Measurements from ENCODE around the gene ZBTB7C. TPM values are rescaled to one million over a fixed set of nuclear protein-coding genes. Genes with fewer than 3 reads are reported as not detected.

The ZBTB7C gene
- total RNA-seq, 1 donor from 2014 or later, result 2.6 TPM

- DNase-seq (no peak), ATAC-seq (ENCODE audit: poor library complexity) (no peak)
- intact Hi-C loops (cut with DNase I), result no loop called here
Observed at GRCh38 chr18:48053881-48054816, 355.0 kb downstream of the ZBTB7C start.

GRCh38 chr18:48052842-48053241 lies 356.3 kb downstream of the ZBTB7C start:
- DNase-seq (no peak), ATAC-seq (ENCODE audit: poor library complexity) (no peak)
- intact Hi-C loops (cut with DNase I), result no loop called here

DNA sequence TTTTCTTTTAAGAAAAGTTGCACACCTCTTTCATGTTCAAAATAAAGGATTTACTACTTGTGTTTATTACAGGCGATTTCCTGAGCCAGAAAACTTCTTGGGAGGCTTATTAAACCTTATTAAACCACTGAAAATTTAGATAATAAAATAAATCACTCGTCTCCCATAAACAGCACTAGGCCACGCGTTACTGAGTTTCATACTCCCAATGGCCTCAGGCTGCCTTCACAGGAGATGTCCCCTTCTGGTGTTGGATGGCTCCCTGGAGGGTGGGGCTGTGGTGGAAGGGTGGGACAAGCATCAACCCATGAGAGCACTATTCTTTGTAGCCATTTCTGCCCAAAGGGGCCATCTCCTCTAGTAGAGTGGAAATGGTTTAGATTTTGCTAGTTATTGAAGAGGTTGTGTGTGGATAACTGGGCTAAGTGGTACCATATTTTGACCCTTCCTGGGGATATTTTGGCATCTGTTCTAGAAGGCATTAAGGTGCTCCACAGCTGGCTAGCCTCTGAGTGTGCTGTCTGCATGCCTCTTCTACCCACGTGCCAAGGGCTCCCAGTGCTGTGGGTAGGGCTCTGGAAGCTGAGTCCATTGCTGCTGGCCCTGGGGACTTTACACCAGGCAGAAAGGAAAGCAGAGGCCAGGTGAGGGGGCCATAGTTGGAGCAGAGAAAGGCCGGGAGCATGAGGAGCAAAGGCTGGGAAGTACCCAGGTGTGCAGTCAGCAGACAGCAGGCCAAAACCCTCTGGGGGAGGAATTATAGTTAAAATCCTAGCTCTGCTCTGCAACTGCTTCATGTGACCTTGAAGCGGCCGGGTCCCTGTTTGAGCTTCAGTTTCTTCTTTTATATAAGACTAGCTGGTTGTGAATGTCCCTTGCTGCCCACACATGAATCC lies 357.0 kb downstream of the ZBTB7C start:
- ATAC-seq (ENCODE audit: poor library complexity), result no peak
- intact Hi-C loops (cut with DNase I), result no loop called here

GRCh38 chr18:48050176-48050575 lies 359.0 kb downstream of the ZBTB7C start:
- intact Hi-C loops (cut with DNase I), result no loop called here
- DNase-seq (no peak), ATAC-seq (ENCODE audit: poor library complexity) (no peak)

More for the DNA sequence above, 357.0 kb downstream of the ZBTB7C start:
- DNase-seq, result no peak

GRCh38 chr18:48049757-48050156 lies 359.4 kb downstream of the ZBTB7C start:
- intact Hi-C loops (cut with DNase I), result no loop called here
- no peak for ATAC-seq (ENCODE audit: poor library complexity)
- DNase-seq, result peak; percentile 40

DNA sequence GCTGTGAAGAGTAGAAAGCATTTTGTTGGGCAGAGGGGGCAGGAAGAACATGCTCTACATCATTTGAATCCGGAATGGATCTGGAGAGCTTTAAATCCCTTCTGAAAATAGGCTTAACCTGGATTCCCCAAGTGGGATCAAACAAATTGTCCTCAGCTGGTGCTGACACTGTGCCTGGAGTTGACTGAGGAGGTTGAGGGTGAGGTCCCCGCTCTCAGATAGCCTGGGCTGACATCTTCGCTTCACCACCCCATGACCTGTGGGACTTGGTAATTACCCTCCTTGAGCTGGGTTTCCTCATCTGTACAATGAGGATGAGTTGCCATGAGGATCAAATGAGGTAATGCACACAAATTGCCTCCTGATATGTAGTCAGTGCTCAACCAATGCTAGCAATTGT lies 360.9 kb downstream of the ZBTB7C start:
- ATAC-seq (ENCODE audit: poor library complexity) (no peak), DNase-seq (no peak)
- intact Hi-C loops (cut with DNase I), result no loop called here

- intact Hi-C loops (cut with DNase I), result no loop called here
- ATAC-seq (ENCODE audit: poor library complexity), result no peak
- DNase-seq, result no peak
Observed at GRCh38 chr18:48046843-48047242, 362.3 kb downstream of the ZBTB7C start.

DNA sequence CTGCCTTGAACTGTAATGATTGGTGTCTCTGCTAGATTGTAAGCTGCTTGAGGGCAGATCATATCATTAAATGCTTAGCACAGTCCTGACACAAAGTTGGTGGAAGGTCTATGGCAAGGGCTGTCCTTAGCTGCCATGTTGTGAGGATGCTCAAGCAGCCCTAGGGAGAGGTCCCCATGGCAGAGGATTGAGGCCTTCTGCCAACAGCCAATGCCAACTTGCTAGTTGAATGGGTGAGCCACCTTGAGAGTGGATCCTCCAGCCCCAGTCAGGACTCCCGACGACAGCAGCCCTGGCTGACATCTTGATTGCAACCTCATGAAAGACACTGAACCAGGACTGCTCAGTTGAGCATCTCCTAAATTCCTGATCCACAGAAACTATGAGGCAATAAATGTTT lies 363.4 kb downstream of the ZBTB7C start:
- DNase-seq (no peak), ATAC-seq (ENCODE audit: poor library complexity) (no peak)
- intact Hi-C loops (cut with DNase I), result no loop called here

DNA sequence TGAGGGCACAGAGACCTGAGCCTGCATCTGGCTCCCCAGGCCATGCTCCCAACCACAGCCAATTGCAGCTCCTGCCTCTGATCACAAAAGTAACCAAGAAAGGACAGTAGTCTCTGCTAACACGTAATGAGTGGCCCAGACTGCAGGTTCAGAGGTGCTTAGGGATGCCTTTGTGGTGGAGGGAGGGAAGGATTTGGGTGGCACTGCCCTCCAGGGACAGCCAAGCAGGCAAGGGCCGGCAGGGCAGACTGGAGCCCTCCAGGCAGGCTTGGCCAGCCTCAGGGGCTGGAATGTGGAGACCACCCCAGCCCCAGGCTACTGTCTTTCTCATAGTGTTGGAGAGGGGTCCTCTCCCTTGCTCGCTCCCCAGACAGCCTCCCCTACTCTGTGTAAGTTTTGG lies 364.2 kb downstream of the ZBTB7C start:
- intact Hi-C loops (cut with DNase I), result no loop called here
- ATAC-seq (ENCODE audit: poor library complexity) (no peak), DNase-seq (no peak)

DNA sequence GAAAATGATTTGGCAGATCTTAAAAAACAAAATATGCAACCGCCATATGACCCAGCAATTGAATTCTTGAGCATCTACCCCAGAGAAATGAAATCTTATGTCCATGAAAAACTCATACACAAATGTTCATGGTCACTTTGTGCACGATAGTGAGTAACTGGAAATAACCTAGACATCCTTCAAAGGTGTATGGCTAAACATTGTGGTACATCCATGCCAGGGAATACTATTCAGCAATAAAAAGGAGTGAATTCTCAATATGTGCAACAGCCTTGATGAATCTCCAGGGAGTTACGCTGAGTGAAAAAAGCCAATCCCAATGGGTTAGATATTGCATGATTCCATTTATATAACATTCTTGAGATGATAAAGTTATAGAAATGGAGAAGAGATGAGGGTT lies 366.0 kb downstream of the ZBTB7C start:
- ATAC-seq (ENCODE audit: poor library complexity) (no peak), DNase-seq (no peak)
- intact Hi-C loops (cut with DNase I), result no loop called here

DNA sequence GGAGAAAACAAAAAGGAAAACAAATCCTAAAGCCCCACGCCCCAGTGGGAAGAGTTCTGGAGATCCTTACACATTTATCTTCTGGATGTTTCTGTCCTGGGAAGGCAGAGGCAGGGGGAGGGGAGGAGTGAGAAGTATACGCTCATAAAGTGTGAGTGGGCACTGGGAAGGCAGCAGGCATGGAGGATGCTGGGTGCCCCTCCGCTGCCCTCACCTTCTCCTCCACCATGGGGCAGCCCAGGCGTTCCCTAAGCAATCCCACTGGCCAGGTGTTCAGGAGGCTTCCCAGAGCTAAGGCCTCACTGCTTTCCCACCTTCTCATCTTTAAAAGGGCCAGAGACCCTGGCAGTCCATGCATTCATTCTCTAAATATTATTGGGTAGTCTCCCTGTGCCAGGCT lies 366.8 kb downstream of the ZBTB7C start:
- ATAC-seq (ENCODE audit: poor library complexity) (no peak), DNase-seq (no peak)
- intact Hi-C loops (cut with DNase I), result no loop called here

DNA sequence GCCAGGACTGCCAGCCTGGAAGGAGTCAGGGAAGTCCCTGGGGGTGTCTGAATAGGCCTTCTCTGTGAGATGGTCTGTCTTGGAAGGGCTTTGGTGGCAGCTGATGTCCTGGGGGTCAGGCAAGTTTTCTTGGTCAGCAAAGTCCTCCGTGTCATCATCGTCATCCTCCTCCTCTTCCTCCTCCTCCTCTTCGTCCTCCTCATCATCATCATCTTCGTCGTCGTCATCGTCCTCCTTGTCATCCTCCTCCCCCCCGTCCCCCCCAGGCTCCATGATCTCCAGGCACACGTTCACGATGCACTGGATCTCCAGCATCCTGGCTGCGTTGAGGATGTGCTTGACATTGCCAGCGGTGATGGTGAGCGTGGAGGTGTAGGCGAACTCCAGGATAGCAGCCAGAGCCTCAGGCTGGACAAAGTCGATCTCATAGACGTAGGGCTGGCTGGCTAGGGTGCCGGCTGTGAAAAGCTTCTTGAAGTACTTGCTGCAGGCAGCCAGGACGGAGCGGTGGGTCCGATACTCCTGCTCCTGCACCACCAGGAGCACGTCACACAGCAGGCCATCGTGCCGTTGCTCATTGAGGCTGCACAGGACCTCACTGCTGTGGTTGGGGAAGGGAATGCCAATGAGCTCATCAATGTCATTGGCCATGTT lies 368.6 kb downstream of the ZBTB7C start:
- ATAC-seq (ENCODE audit: poor library complexity), result no peak
- intact Hi-C loops (cut with DNase I), result no loop called here
- no peak for DNase-seq

DNA sequence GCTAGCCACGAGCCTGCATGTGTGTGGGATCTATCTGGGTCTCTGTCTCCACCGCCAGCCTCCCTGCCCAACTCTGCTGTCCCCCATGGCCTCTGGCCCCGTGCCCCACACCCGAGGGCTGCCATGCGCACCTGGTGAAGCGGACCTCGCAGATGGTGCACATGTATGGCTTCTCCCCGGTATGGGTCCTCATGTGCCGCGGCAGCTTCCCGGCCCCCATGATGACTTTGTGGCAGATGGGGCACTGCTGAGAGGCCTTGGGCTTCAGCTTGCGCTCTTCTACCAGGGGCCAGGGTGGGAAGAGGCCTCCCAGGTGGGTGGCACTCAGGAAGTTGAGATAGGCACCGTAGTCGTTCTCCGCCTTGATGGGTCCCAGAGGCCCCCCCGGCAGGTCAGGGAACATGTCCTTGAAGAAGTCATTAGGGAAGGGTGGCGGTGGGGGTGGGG lies 369.4 kb downstream of the ZBTB7C start:
- ATAC-seq (ENCODE audit: poor library complexity) (no peak), DNase-seq (no peak)
- intact Hi-C loops (cut with DNase I), result no loop called here

GRCh38 chr18:48038636-48039035 lies 370.5 kb downstream of the ZBTB7C start:
- intact Hi-C loops (cut with DNase I), result no loop called here
- ATAC-seq (ENCODE audit: poor library complexity), result no peak
- no peak for DNase-seq

DNA sequence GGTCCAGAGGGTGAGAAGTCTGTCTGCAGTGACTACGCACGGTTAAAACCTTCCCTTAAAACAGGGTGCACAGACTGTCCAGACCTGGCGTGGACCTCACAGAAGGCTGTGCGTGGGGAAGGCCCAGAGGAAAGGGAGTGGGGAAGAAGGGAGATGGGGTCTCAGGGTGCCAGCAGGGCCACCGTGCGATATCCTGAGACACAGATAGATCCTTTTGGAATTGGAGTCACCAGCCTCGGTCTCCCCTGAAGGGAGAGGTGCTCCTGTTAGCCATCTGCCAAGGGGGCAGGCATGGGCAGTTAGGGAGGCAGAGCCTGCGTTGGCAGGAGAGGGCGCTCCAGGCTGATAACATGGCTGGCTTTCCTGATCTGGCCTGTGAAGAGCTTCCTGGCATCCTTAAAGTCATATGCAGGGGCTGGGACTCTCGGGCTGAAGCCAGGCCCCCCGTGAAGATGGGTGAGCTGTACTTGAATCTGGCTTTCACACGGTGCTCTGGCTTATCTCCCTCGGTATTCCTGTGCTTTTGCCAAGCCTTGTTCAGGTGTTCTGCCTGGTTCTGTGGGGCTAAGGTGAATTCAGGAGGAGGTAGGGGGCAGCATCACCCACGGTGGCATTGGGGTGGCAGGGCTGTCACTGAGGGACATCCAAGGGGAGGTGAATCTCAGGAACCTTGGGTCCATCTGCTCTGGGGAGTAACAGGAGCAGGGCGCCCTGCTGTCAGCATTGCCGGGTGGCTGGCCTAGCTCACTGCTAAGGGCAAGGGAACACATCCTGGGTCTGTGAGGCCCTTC lies 371.5 kb downstream of the ZBTB7C start:
- intact Hi-C loops (cut with DNase I), result no loop called here
- ATAC-seq (ENCODE audit: poor library complexity) (peak; percentile 78), DNase-seq (no peak)

DNA sequence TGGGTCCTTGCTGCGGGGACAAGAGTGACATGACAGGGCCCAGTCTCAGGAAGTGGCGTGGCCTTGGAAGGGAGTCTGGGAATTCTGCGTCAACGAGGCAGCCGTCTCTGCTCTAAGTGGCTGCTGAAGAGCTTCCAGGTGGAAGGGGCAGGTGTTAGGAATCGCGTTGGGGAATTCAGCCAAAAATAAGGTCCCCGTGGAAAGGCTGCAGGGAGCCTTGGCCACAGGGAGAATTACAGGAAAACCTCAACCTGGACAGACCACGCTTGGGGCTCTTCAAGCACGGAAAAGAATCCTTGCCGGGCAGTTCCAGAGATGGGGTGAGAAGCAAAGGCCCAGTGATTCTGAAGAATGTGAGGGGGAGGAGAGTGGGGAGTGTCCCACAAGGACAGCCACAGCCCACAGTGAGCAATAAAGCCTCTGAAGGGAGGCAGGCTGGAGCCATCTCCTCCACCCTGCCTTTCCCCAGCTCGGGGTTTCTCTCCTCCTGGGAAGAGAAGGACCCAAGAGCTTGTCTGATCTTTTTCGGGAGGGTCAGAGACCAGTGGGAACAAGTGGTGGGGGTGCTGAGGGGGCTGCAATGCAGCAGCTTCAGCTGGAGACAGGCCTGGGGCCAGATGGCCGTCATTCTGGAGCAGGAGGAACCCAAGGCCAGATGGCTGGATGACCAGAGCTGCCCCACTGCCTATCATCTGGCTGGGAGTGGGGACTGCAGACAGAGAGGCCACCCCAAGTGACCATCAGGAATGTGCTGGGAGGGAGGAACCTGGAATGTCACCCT lies 372.4 kb downstream of the ZBTB7C start:
- intact Hi-C loops (cut with DNase I), result no loop called here
- ATAC-seq (ENCODE audit: poor library complexity) (no peak), DNase-seq (no peak)

GRCh38 chr18:48036226-48036625 lies 373.0 kb downstream of the ZBTB7C start:
- DNase-seq, result no peak
- ATAC-seq (ENCODE audit: poor library complexity), result no peak
- intact Hi-C loops (cut with DNase I), result no loop called here

DNA sequence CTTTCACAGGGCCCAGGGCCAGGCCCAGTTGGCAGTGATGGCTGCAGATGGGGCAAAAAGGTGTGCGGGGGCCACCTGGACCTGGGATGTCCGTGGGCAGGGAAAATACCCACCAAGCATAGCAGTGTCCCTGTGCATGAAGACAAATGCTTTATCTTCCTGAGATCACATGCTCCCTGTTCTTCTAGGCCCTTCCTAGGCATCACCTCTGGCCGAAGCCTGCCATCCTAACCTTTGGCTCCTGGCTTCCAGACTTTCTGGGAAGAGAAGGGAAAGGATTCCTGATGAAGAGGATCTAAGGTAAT lies 373.7 kb downstream of the ZBTB7C start:
- ATAC-seq (ENCODE audit: poor library complexity), result no peak
- DNase-seq, result no peak
- intact Hi-C loops (cut with DNase I), result no loop called here

Measured in Right ventricle myocardium superior (tissue), 1 donor.